ENCODE measurements around the gene AFF3. TPM values are rescaled to one million over a fixed set of nuclear protein-coding genes. Genes with fewer than 3 reads are reported as not detected.

The AFF3 gene
- total RNA-seq, 1 experiment from 2014 or later: 0.22 TPM

DNA sequence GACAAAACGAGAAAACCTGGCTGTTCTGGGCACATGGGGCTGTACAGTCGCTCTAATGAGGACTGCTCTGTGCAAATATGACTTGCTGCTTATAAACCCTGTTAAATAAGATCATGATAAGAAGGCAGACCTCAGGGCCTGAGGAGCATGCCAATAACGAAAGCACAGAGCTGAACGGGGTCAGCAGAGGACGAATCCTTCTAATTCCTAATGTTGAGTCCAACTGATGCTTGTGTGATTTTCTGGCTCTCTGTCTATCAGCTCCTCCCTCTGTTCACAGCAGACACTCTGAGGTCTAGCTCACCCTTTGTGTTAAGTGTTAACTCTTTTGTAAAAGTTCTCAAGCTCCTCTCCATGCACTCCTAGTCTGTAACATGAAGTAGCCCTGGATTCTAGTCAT lies 485.4 kb downstream of the AFF3 start:
- no peak overlapping the region for H4K5ac ChIP-seq (ENCODE audit: insufficient read length, low read depth, low read length)

More for the DNA sequence above, 485.4 kb downstream of the AFF3 start:
- Histone ChIP-seq H3K56ac (ENCODE audit: insufficient read length, low read depth, low read length) (no peak overlapping the region), H3K27ac (ENCODE audit: insufficient read length, low read depth, low read length) (no peak overlapping the region), H3K9ac (ENCODE audit: extremely low read depth, insufficient read length, low read length) (no peak overlapping the region), H3K79me2 (ENCODE audit: insufficient read depth, low read length) (no peaks in the 10 kb centered on the region), H3K27me3 (ENCODE audit: insufficient read depth, low read length) (no peaks in the 10 kb centered on the region), H3K23ac (ENCODE audit: insufficient read length, low read depth, low read length) (no peak overlapping the region), H3K23me2 (ENCODE audit: insufficient read length, low read depth, low read length, poor library complexity, severe bottlenecking) (no peaks in the 10 kb centered on the region), H2BK15ac (ENCODE audit: low read depth, low read length) (no peak overlapping the region), H2AFZ (ENCODE audit: low read length) (no peak overlapping the region), H2BK12ac (ENCODE audit: insufficient read length, low read depth, low read length) (no peak overlapping the region), H3K4me1 (ENCODE audit: insufficient read depth, low read length) (peaks cover 13% of the 10 kb centered on the region; the same call in 1 of the 2 replicates), H3K18ac (ENCODE audit: insufficient read length, low read depth, low read length) (no peak overlapping the region), H3K79me1 (ENCODE audit: insufficient read depth, low read depth, low read length, poor library complexity, severe bottlenecking) (no peaks in the 10 kb centered on the region), H4K20me1 (ENCODE audit: control insufficient read depth, insufficient read depth, insufficient read length) (no peaks in the 10 kb centered on the region), H2BK20ac (ENCODE audit: low read depth, low read length, poor library complexity, severe bottlenecking) (no peak overlapping the region), H3T11ph (ENCODE audit: low read length) (no peak overlapping the region), H3K14ac (ENCODE audit: insufficient read depth, low read length) (no peak overlapping the region), H3K9me3 (ENCODE audit: control insufficient read depth, low read depth, low read length) (no peaks in the 10 kb centered on the region), H3K4me2 (ENCODE audit: insufficient read depth, insufficient read length, low read length) (no peak overlapping the region), H2BK5ac (ENCODE audit: insufficient read length, low read length) (no peak overlapping the region), H4K8ac (replicated peaks; ENCODE audit: insufficient read length, low read depth, low read length) (no peak overlapping the region), H3K4ac (ENCODE audit: low read depth, low read length) (no peak overlapping the region), H2BK120ac (ENCODE audit: low read depth, low read length, poor library complexity, severe bottlenecking) (no peak overlapping the region), H2AK5ac (ENCODE audit: insufficient read length, low read length) (no peak overlapping the region), H4K91ac (ENCODE audit: insufficient read length, low read depth, low read length) (no peak overlapping the region)
- no peaks in the 10 kb centered on the region for H3K36me3 Mint-ChIP-seq (ENCODE audit: insufficient read depth in 1 of 3, low read depth in 3 of 3)
- no peak for DNase-seq
- H3K27me3 Mint-ChIP-seq (ENCODE audit: low read depth): peaks cover 1% of the 10 kb centered on the region
- H3K27ac Mint-ChIP-seq: no peak overlapping the region
- H3K4me3 Mint-ChIP-seq: no peak overlapping the region
- no peaks in the 10 kb centered on the region; a peak in 1 of 5 replicates for H3K9me3 Mint-ChIP-seq
- peaks cover 22 to 26% of the 10 kb centered on the region in 2 experiments for H3K4me1 Mint-ChIP-seq
- WGBS (ENCODE audit: extremely low coverage, insufficient read length, low lambda C conversion rate): no CpG with 5 or more reads among the region's 5 CpGs
- TF ChIP-seq, protein P1, sequence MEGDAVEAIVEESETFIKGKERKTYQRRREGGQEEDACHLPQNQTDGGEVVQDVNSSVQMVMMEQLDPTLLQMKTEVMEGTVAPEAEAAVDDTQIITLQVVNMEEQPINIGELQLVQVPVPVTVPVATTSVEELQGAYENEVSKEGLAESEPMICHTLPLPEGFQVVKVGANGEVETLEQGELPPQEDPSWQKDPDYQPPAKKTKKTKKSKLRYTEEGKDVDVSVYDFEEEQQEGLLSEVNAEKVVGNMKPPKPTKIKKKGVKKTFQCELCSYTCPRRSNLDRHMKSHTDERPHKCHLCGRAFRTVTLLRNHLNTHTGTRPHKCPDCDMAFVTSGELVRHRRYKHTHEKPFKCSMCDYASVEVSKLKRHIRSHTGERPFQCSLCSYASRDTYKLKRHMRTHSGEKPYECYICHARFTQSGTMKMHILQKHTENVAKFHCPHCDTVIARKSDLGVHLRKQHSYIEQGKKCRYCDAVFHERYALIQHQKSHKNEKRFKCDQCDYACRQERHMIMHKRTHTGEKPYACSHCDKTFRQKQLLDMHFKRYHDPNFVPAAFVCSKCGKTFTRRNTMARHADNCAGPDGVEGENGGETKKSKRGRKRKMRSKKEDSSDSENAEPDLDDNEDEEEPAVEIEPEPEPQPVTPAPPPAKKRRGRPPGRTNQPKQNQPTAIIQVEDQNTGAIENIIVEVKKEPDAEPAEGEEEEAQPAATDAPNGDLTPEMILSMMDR (conservative IDR thresholded peaks at IDR 0.05): no peak
